ENCODE results near the gene PODN. TPM values are rescaled to one million over a fixed set of nuclear protein-coding genes. Genes with fewer than 3 reads are reported as not detected.

Gene PODN
- total RNA-seq, 1 experiment from 2014 or later, result 0.23 TPM

GRCh38 chr1:53078333-53079101 is 16.5 kb downstream of the PODN start:
- POLR2A ChIA-PET, result no interaction called here

GRCh38 chr1:53079251-53079650 is 17.2 kb downstream of the PODN start:
- in situ Hi-C loops (cut with HindIII; ENCODE audit: low pct_unique_long_range_greater_than_20kb, low sequenced_read_pairs) (no loop called here), intact Hi-C loops (cut with micrococcal nuclease; ENCODE audit: unreplicated experiment) (no loop called here)
- Histone ChIP-seq H3K27ac (ENCODE audit: low read length) (no peak overlapping the region), H3K4me1 (ENCODE audit: control insufficient read depth, insufficient read depth, low read length) (no peaks in the 10 kb centered on the region), H3K36me3 (ENCODE audit: control insufficient read depth, insufficient read depth, low read length) (no peaks in the 10 kb centered on the region), H3K4me3 (ENCODE audit: low read depth in 2 of 2, low read length in 2 of 2) (no peak overlapping the region), H3K9me3 (ENCODE audit: control insufficient read depth, insufficient read depth, low read depth, low read length) (no peaks in the 10 kb centered on the region), H3K27me3 (ENCODE audit: control insufficient read depth, insufficient read depth, low read length) (no peaks in the 10 kb centered on the region)
- TF ChIP-seq REST (IDR thresholded peaks at IDR 0.05; ENCODE audit: insufficient read depth in 1 of 2, low read depth in 2 of 2, low read length in 1 of 2) (no peak), TCF7L2 (IDR thresholded peaks at IDR 0.05; ENCODE audit: low read depth, low read length) (no peak), SIN3A (IDR thresholded peaks at IDR 0.05; ENCODE audit: borderline replicate concordance, insufficient read depth, low read depth, low read length) (no peak), CTCF (IDR thresholded peaks at IDR 0.05) (no peak), POLR2AphosphoS5 (IDR thresholded peaks at IDR 0.05; ENCODE audit: low read depth, low read length) (no peak)
- ChIA-PET POLR2A (interaction anchor here (0.6 kb wide), 1 partner anchor 57 kb away, joined by 9 read pairs; no protein-coding TSS in a partner anchor), CTCF (no interaction called here)
- BruUV-seq (replicated peaks), result no TSS peak
- DNase-seq (ENCODE audit: low read depth, low spot score) (no peak), ATAC-seq (no peak)

More at GRCh38 chr1:53078333-53079101, 16.5 kb downstream of the PODN start:
- in situ Hi-C loops (cut with HindIII; ENCODE audit: low pct_unique_long_range_greater_than_20kb, low sequenced_read_pairs), result no loop called here
- Histone ChIP-seq H3K9me3 (ENCODE audit: control insufficient read depth, insufficient read depth, low read depth, low read length) (no peaks in the 10 kb centered on the region), H3K4me1 (ENCODE audit: control insufficient read depth, insufficient read depth, low read length) (no peaks in the 10 kb centered on the region), H3K36me3 (ENCODE audit: control insufficient read depth, insufficient read depth, low read length) (no peaks in the 10 kb centered on the region), H3K27me3 (ENCODE audit: control insufficient read depth, insufficient read depth, low read length) (no peaks in the 10 kb centered on the region), H3K4me3 (ENCODE audit: low read depth in 2 of 2, low read length in 2 of 2) (no peak overlapping the region), H3K27ac (ENCODE audit: low read length) (no peak overlapping the region)
- ATAC-seq (no peak), DNase-seq (ENCODE audit: low read depth, low spot score) (no peak)
- intact Hi-C loops (cut with micrococcal nuclease; ENCODE audit: unreplicated experiment), result no loop called here
- no TSS peak for BruUV-seq (replicated peaks)
- CTCF ChIA-PET, result no interaction called here
- TF ChIP-seq TCF7L2 (IDR thresholded peaks at IDR 0.05; ENCODE audit: low read depth, low read length) (no peak), SIN3A (IDR thresholded peaks at IDR 0.05; ENCODE audit: borderline replicate concordance, insufficient read depth, low read depth, low read length) (no peak), REST (IDR thresholded peaks at IDR 0.05; ENCODE audit: insufficient read depth in 1 of 2, low read depth in 2 of 2, low read length in 1 of 2) (no peak), POLR2AphosphoS5 (IDR thresholded peaks at IDR 0.05; ENCODE audit: low read depth, low read length) (no peak), CTCF (IDR thresholded peaks at IDR 0.05) (no peak)

Measured in Panc1 (cell line).